SJSA1 (cell line): ENCODE results near the gene PLA2G2C. TPM values are rescaled to one million over a fixed set of nuclear protein-coding genes. Genes with fewer than 3 reads are reported as not detected.
A peak's percentile ranks its signal among the peaks of the same experiment; 100 is the strongest.
"Not testable (repeated sequence)": the region's sequence is repeated elsewhere in the genome, so short reads cannot be mapped to it uniquely, and the experiment has no call there.

Source experiments
- DNase-seq, 2 experiments: peaks; one replicate each; pipeline ENCODE4 v3.0.0-alpha.2; 2015 to 2020; ENCODE audit warnings: low spot score in 2 of 2, low read depth in 1 of 2
- H3K27ac ChIP-seq: fragments of 250-450 bp; sonication (Bioruptor Pico); 2 replicates; pipeline ENCODE4 v1.5.1; 2020; ENCODE audit warnings: mild to moderate bottlenecking, moderate library complexity
- H3K27me3 ChIP-seq: fragments of 250-450 bp; sonication (Bioruptor Pico); replicated peaks from 2 replicates; pipeline ENCODE4 v1.5.1; 2020; ENCODE audit warnings: mild to moderate bottlenecking, moderate library complexity
- H3K36me3 ChIP-seq: fragments of 250-450 bp; sonication (Bioruptor Pico); 2 replicates; pipeline ENCODE4 v1.5.1; 2020; ENCODE audit warnings: mild to moderate bottlenecking
- H3K4me1 ChIP-seq: fragments of 250-450 bp; sonication (Bioruptor Pico); replicated peaks from 2 replicates; pipeline ENCODE4 v1.6.1; 2021; ENCODE audit warnings: mild to moderate bottlenecking
- H3K4me3 ChIP-seq: fragments of 250-450 bp; sonication (Bioruptor Pico); 2 replicates; pipeline ENCODE4 v1.5.1; 2020; ENCODE audit warnings: mild to moderate bottlenecking
- H3K9me3 ChIP-seq: fragments of 250-450 bp; sonication (Bioruptor Pico); replicated peaks from 2 replicates; pipeline ENCODE4 v1.5.1; 2020; ENCODE audit warnings: mild to moderate bottlenecking
- total RNA-seq: library from RNA; depleted of rRNA; stranded (reverse); fragments of >200 nt; shearing (Covaris generic); gene quantifications from 2 replicates; pipeline ENCODE4 v1.2.3, GENCODE V29; 2014

Gene PLA2G2C
- total RNA-seq, 1 experiment from 2014 or later: not detected

GRCh38 chr1:20137604-20138003, 48.7 kb downstream of the PLA2G2C start:
- Histone ChIP-seq H3K9me3 (no peaks in the 10 kb centered on the region), H3K36me3 (no peaks in the 10 kb centered on the region), H3K4me3 (no peak overlapping the region), H3K27me3 (no peaks in the 10 kb centered on the region; the same call in 1 of the 2 replicates), H3K27ac (no peak overlapping the region), H3K4me1 (no peaks in the 10 kb centered on the region)
- no peak for DNase-seq

- no peaks in the 10 kb centered on the region for H3K9me3 ChIP-seq
- DNase-seq: no peak
- no peak overlapping the region for H3K4me3 ChIP-seq
- H3K4me1 ChIP-seq: no peaks in the 10 kb centered on the region
- no peaks in the 10 kb centered on the region for H3K36me3 ChIP-seq
- H3K27ac ChIP-seq: no peak overlapping the region
- no peaks in the 10 kb centered on the region; the same call in 1 of the 2 replicates for H3K27me3 ChIP-seq
Measured at GRCh38 chr1:20137055-20137454, 49.3 kb downstream of the PLA2G2C start.

GRCh38 chr1:20136249-20136648, 50.1 kb downstream of the PLA2G2C start:
- H3K27me3 ChIP-seq: no peaks in the 10 kb centered on the region; the same call in 1 of the 2 replicates
- no peaks in the 10 kb centered on the region for H3K36me3 ChIP-seq

GRCh38 chr1:20134995-20135394, 51.3 kb downstream of the PLA2G2C start:
- Histone ChIP-seq H3K27me3 (no peaks in the 10 kb centered on the region), H3K9me3 (no peaks in the 10 kb centered on the region), H3K4me1 (no peaks in the 10 kb centered on the region), H3K27ac (no peak overlapping the region), H3K4me3 (no peak overlapping the region), H3K36me3 (no peaks in the 10 kb centered on the region)
- no peak for DNase-seq

More at GRCh38 chr1:20136249-20136648, 50.1 kb downstream of the PLA2G2C start:
- no peak for DNase-seq
- Histone ChIP-seq H3K9me3 (no peaks in the 10 kb centered on the region), H3K4me3 (no peak overlapping the region), H3K4me1 (no peaks in the 10 kb centered on the region), H3K27ac (no peak overlapping the region)

- DNase-seq, H3K27me3 ChIP-seq, H3K27ac ChIP-seq, H3K9me3 ChIP-seq, H3K4me1 ChIP-seq, H3K4me3 ChIP-seq, H3K36me3 ChIP-seq: not testable (repeated sequence)
Measured at GRCh38 chr1:20130518-20130917, 55.8 kb downstream of the PLA2G2C start.

- peaks cover 8% of the 10 kb centered on the region; the same call in 1 of the 2 replicates for H3K27me3 ChIP-seq
- no peaks in the 10 kb centered on the region for H3K9me3 ChIP-seq
- no peaks in the 10 kb centered on the region for H3K4me1 ChIP-seq
- no peak overlapping the region for H3K4me3 ChIP-seq
- no peak overlapping the region for H3K27ac ChIP-seq
- DNase-seq: no peak
- no peaks in the 10 kb centered on the region for H3K36me3 ChIP-seq
Measured at GRCh38 chr1:20126806-20127440, 59.4 kb downstream of the PLA2G2C start.

- H3K9me3 ChIP-seq: no peaks in the 10 kb centered on the region
- peaks cover 11% of the 10 kb centered on the region; the same call in 1 of the 2 replicates for H3K27me3 ChIP-seq
- H3K36me3 ChIP-seq: no peaks in the 10 kb centered on the region
- no peaks in the 10 kb centered on the region for H3K4me1 ChIP-seq
- no peak for DNase-seq
- no peak overlapping the region for H3K27ac ChIP-seq
- H3K4me3 ChIP-seq: no peak overlapping the region
Measured at GRCh38 chr1:20126041-20126805, 60.1 kb downstream of the PLA2G2C start.

GRCh38 chr1:20125100-20125499, 61.2 kb downstream of the PLA2G2C start:
- peaks cover 15% of the 10 kb centered on the region; the same call in 1 of the 2 replicates for H3K27me3 ChIP-seq
- no peaks in the 10 kb centered on the region for H3K4me1 ChIP-seq
- H3K9me3 ChIP-seq: no peaks in the 10 kb centered on the region
- H3K4me3 ChIP-seq: no peak overlapping the region
- no peaks in the 10 kb centered on the region for H3K36me3 ChIP-seq
- H3K27ac ChIP-seq: no peak overlapping the region
- no peak for DNase-seq

- Histone ChIP-seq H3K27ac (no peak overlapping the region), H3K9me3 (no peaks in the 10 kb centered on the region), H3K4me1 (no peaks in the 10 kb centered on the region), H3K27me3 (peaks cover 15% of the 10 kb centered on the region; the same call in 1 of the 2 replicates), H3K36me3 (no peaks in the 10 kb centered on the region), H3K4me3 (no peak overlapping the region)
- peak; percentile 48 to 67 for DNase-seq
Measured at GRCh38 chr1:20124456-20125057, 61.8 kb downstream of the PLA2G2C start.

- Histone ChIP-seq H3K27ac (no peak overlapping the region), H3K4me1 (no peaks in the 10 kb centered on the region), H3K9me3 (no peaks in the 10 kb centered on the region), H3K4me3 (no peak overlapping the region), H3K36me3 (no peaks in the 10 kb centered on the region), H3K27me3 (peaks cover 15% of the 10 kb centered on the region; the same call in 1 of the 2 replicates)
- DNase-seq: no peak
Measured at GRCh38 chr1:20123722-20124455, 62.4 kb downstream of the PLA2G2C start.

GRCh38 chr1:20120796-20121195, 65.5 kb downstream of the PLA2G2C start:
- Histone ChIP-seq H3K4me1 (no peaks in the 10 kb centered on the region), H3K27me3 (peaks cover 27% of the 10 kb centered on the region), H3K27ac (no peak overlapping the region), H3K36me3 (no peaks in the 10 kb centered on the region), H3K9me3 (no peaks in the 10 kb centered on the region), H3K4me3 (no peak overlapping the region)
- no peak for DNase-seq

GRCh38 chr1:20119347-20119746, 67.0 kb downstream of the PLA2G2C start, which contains the start of gene PLA2G2D:
Gene PLA2G2D (minus strand): TSS chr1:20119536. CDS start chr1:20119498, 38 bp downstream.
- Histone ChIP-seq H3K4me3 (no peak within 1 kb of the TSS), H3K36me3 (no peaks in the 10 kb centered on the region), H3K27me3 (peaks cover 27% of the 10 kb centered on the region), H3K4me1 (no peaks in the 10 kb centered on the region), H3K27ac (no peak within 1 kb of the TSS), H3K9me3 (no peaks in the 10 kb centered on the region)
- no peak for DNase-seq

- Histone ChIP-seq H3K4me3 (no peak overlapping the region), H3K36me3 (no peaks in the 10 kb centered on the region), H3K9me3 (no peaks in the 10 kb centered on the region), H3K27ac (no peak overlapping the region), H3K27me3 (peaks cover 21% of the 10 kb centered on the region), H3K4me1 (no peaks in the 10 kb centered on the region)
- no peak for DNase-seq
Measured at GRCh38 chr1:20117236-20117635, 69.1 kb downstream of the PLA2G2C start.
